Activated naive CD8-positive, alpha-beta T cell treated with anti-CD3 and anti-CD28 coated beads, Interleukin-2, amount 10 ng/mL, durations not matched to agents 7 days and 5 days (primary cell): ENCODE data around the gene MROH9. TPM values are rescaled to one million over a fixed set of nuclear protein-coding genes. Genes with fewer than 3 reads are reported as not detected.
"Not testable (repeated sequence)": the region's sequence is repeated elsewhere in the genome, so short reads cannot be mapped to it uniquely, and the experiment has no call there.

Source experiments
- ATAC-seq: fragments of 150-1000 bp; cut with Tn5 transposase; one replicate; pipeline ENCODE4 v1.10.0; 2021; ENCODE audit warnings: low read depth, moderate library complexity
- POLR2A ChIA-PET: fragments of 350-600 bp; sonication (Branson Sonifier 250); formaldehyde crosslinking; loops from one replicate; lab custom pipeline; 2021; ENCODE audit warnings: antibody characterized with exemption; lab: Charles Lee
- DNase-seq: peaks from one replicate; pipeline ENCODE4 v3.0.0; 2021
- H3K27ac Mint-ChIP-seq: one replicate; pipeline ENCODE4 v1.8.0; 2022; ENCODE audit warnings: mild to moderate bottlenecking, mixed read lengths
- H3K27me3 Mint-ChIP-seq: one replicate; pipeline ENCODE4 v1.8.0; 2022; ENCODE audit warnings: mild to moderate bottlenecking, moderate library complexity, mixed read lengths
- H3K36me3 Mint-ChIP-seq: one replicate; pipeline ENCODE4 v1.8.0; 2021; ENCODE audit warnings: mild to moderate bottlenecking, mixed read lengths
- H3K4me1 Mint-ChIP-seq: one replicate; pipeline ENCODE4 v1.8.0; 2021; ENCODE audit warnings: mixed read lengths
- H3K4me3 Mint-ChIP-seq: one replicate; pipeline ENCODE4 v1.8.0; 2022; ENCODE audit warnings: mild to moderate bottlenecking, moderate library complexity, mixed read lengths
- H3K9me3 Mint-ChIP-seq: one replicate; pipeline ENCODE4 v1.8.0; 2021; ENCODE audit warnings: mixed read lengths
- total RNA-seq, 2 experiments: library from RNA; stranded (reverse); gene quantifications; one replicate each; pipeline ENCODE4 v1.2.3, GENCODE V29; 2021

Gene MROH9
- not detected for total RNA-seq

- no peaks in the 10 kb centered on the region for H3K9me3 Mint-ChIP-seq
- no peak within 1 kb of the TSS for H3K27ac Mint-ChIP-seq
- H3K36me3 Mint-ChIP-seq: no peaks in the 10 kb centered on the region
- POLR2A ChIA-PET: no interaction called here
- H3K4me1 Mint-ChIP-seq: no peaks in the 10 kb centered on the region
- DNase-seq (no peak), ATAC-seq (no peak)
- peaks cover 7% of the 10 kb centered on the region for H3K27me3 Mint-ChIP-seq
- no peak within 1 kb of the TSS for H3K4me3 Mint-ChIP-seq
Measured at GRCh38 chr1:170935231-170935630, at the start of gene MROH9. Gene MROH9, plus strand, starts transcription at chr1:170935534. Its CDS starts 10,023 bp downstream, at chr1:170945557.

GRCh38 chr1:170885551-170885950 lies 49.8 kb upstream of the MROH9 start:
- POLR2A ChIA-PET: no interaction called here
- Mint-ChIP-seq H3K9me3 (no peaks in the 10 kb centered on the region), H3K27me3 (no peaks in the 10 kb centered on the region), H3K36me3 (no peaks in the 10 kb centered on the region), H3K27ac (no peak overlapping the region), H3K4me1 (no peaks in the 10 kb centered on the region), H3K4me3 (no peak overlapping the region)
- ATAC-seq: no peak
- DNase-seq: no peak

DNA sequence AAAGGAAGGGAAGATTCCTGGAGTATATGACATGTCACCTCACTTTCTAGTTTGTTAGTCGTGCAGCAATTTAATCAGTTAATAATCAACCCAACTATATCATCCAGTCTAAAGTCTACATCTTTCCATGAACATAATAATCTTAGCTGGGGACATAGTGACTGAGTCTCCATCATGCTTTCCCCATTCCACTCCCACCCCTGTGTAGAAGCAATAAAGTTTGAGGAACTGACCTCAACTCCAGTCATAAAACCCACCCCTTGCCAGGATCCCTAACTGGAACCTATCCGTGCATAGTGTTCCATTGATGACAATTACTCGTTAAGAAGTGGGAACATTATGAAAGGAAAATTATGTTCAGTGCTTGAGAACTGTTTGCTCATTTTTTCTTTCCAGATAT lies 48.9 kb upstream of the MROH9 start:
- ATAC-seq (no peak), DNase-seq (no peak)
- POLR2A ChIA-PET: no interaction called here
- no peaks in the 10 kb centered on the region for H3K36me3 Mint-ChIP-seq
- H3K4me3 Mint-ChIP-seq: no peak overlapping the region
- H3K27ac Mint-ChIP-seq: no peak overlapping the region
- H3K4me1 Mint-ChIP-seq: no peaks in the 10 kb centered on the region
- H3K9me3 Mint-ChIP-seq: no peaks in the 10 kb centered on the region
- no peaks in the 10 kb centered on the region for H3K27me3 Mint-ChIP-seq

- Mint-ChIP-seq H3K4me1 (no peaks in the 10 kb centered on the region), H3K9me3 (no peaks in the 10 kb centered on the region), H3K27ac (no peak overlapping the region), H3K27me3 (no peaks in the 10 kb centered on the region), H3K4me3 (no peak overlapping the region), H3K36me3 (no peaks in the 10 kb centered on the region)
- DNase-seq (no peak), ATAC-seq (no peak)
- POLR2A ChIA-PET: no interaction called here
Measured at GRCh38 chr1:170887726-170888125, 47.6 kb upstream of the MROH9 start.

GRCh38 chr1:170891872-170892271 lies 43.5 kb upstream of the MROH9 start:
- POLR2A ChIA-PET: no interaction called here
- H3K4me1 Mint-ChIP-seq: no peaks in the 10 kb centered on the region
- H3K9me3 Mint-ChIP-seq: no peaks in the 10 kb centered on the region
- H3K36me3 Mint-ChIP-seq: no peaks in the 10 kb centered on the region
- ATAC-seq: no peak
- H3K4me3 Mint-ChIP-seq: no peak overlapping the region
- no peak overlapping the region for H3K27ac Mint-ChIP-seq
- DNase-seq: no peak
- no peaks in the 10 kb centered on the region for H3K27me3 Mint-ChIP-seq

- Mint-ChIP-seq H3K27me3 (peaks cover 2% of the 10 kb centered on the region), H3K4me3 (no peak overlapping the region), H3K4me1 (no peaks in the 10 kb centered on the region), H3K9me3 (no peaks in the 10 kb centered on the region), H3K36me3 (no peaks in the 10 kb centered on the region), H3K27ac (no peak overlapping the region)
- POLR2A ChIA-PET: no interaction called here
- no peak for DNase-seq
- no peak for ATAC-seq
Measured at GRCh38 chr1:170893655-170894297, 41.6 kb upstream of the MROH9 start.

DNA sequence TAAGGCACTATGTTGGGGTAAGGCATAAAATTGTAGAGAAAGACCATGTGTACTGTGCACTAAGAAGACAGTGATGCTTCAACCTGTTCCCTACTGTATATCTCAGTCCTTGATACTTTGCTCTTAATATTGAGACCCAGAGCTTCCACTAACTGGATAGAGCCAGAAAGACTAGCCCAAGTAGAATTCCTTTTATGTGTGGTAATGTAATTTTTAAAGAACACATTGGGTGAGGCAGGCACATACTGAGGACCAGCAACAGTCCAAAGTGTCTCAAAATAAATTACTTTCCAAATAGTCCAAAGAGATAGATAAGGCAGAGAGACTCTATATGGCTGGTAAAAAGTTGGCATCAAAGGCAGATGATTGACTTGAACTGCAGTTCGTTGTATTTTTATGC lies 31.4 kb upstream of the MROH9 start:
- Mint-ChIP-seq H3K27me3 (no peaks in the 10 kb centered on the region), H3K36me3 (no peaks in the 10 kb centered on the region), H3K27ac (no peak overlapping the region), H3K9me3 (no peaks in the 10 kb centered on the region), H3K4me1 (no peaks in the 10 kb centered on the region), H3K4me3 (no peak overlapping the region)
- POLR2A ChIA-PET: no interaction called here
- DNase-seq: no peak
- no peak for ATAC-seq

GRCh38 chr1:170908942-170909341 lies 26.4 kb upstream of the MROH9 start:
- H3K9me3 Mint-ChIP-seq: no peaks in the 10 kb centered on the region
- POLR2A ChIA-PET: no interaction called here
- no peaks in the 10 kb centered on the region for H3K36me3 Mint-ChIP-seq
- H3K4me3 Mint-ChIP-seq: no peak overlapping the region
- ATAC-seq (no peak), DNase-seq (no peak)
- no peaks in the 10 kb centered on the region for H3K27me3 Mint-ChIP-seq
- H3K27ac Mint-ChIP-seq: no peak overlapping the region
- no peaks in the 10 kb centered on the region for H3K4me1 Mint-ChIP-seq

DNA sequence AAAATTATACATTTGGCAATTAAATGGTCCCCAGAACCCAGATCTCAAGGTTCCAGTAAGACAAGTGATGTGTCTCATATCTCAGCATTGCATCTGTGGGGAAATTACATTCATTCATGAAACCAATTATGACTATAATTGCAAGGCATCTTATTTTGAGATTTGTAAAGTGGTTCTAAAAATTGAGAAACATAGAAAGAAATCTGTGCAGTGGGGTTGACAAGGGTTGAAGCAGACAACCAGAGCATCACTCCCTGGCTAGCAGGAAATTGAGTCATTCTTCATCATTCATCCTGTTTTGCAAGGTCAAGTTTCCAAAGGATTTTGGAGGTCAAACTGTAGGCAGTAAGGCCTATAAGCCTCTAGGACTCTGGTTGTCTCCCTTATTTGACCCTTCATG lies 25.1 kb upstream of the MROH9 start:
- DNase-seq (no peak), ATAC-seq (no peak)
- Mint-ChIP-seq H3K36me3 (no peaks in the 10 kb centered on the region), H3K4me1 (no peaks in the 10 kb centered on the region), H3K4me3 (no peak overlapping the region), H3K9me3 (no peaks in the 10 kb centered on the region), H3K27ac (no peak overlapping the region), H3K27me3 (no peaks in the 10 kb centered on the region)
- POLR2A ChIA-PET: no interaction called here

DNA sequence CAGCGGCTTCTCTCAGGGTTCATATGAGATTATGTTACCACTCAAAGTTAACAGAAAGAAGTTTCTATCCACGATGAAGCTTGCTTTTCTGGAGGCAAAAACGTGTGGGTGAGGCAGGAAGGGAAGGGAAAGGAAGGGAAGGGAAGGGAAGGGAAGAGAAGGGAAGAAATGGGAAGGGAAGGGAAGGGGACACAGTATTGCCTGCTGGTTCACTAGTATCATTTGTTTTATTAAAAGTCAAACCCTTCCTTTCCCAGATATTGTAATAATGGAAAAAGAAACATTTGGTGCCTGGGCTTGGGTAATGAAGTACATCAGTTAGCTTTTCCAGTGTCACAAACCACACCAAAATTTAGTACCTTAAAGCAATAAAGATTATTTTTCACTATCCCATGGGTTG lies 18.0 kb upstream of the MROH9 start:
- H3K4me1 Mint-ChIP-seq: no peaks in the 10 kb centered on the region
- H3K27me3 Mint-ChIP-seq: peaks cover 2% of the 10 kb centered on the region
- ATAC-seq: no peak
- POLR2A ChIA-PET: no interaction called here
- H3K9me3 Mint-ChIP-seq: peaks cover 7% of the 10 kb centered on the region
- no peaks in the 10 kb centered on the region for H3K36me3 Mint-ChIP-seq
- no peak for DNase-seq
- H3K4me3 Mint-ChIP-seq: no peak overlapping the region
- no peak overlapping the region for H3K27ac Mint-ChIP-seq

DNA sequence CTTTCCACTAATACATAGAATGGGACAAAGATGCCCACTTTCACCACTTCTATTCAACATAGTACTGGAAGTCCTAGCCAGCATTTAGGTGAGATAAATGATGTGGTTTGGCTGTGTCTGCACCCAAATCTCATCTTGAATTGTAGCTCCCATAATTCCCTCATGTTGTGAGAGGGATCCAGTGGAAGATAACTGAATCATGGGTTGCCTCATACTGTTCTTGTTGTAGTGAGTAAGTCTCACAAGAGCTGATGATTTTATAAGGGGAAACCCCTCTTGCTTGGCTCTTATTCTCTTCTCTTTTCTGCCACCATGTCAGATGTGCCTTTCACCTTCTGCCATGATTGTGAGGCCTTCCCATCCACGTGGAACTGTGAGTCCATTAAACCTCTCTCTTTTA lies 10.7 kb upstream of the MROH9 start:
- H3K36me3 Mint-ChIP-seq, H3K4me1 Mint-ChIP-seq, H3K4me3 Mint-ChIP-seq, POLR2A ChIA-PET, H3K9me3 Mint-ChIP-seq, H3K27me3 Mint-ChIP-seq, DNase-seq, ATAC-seq, H3K27ac Mint-ChIP-seq: not testable (repeated sequence)

DNA sequence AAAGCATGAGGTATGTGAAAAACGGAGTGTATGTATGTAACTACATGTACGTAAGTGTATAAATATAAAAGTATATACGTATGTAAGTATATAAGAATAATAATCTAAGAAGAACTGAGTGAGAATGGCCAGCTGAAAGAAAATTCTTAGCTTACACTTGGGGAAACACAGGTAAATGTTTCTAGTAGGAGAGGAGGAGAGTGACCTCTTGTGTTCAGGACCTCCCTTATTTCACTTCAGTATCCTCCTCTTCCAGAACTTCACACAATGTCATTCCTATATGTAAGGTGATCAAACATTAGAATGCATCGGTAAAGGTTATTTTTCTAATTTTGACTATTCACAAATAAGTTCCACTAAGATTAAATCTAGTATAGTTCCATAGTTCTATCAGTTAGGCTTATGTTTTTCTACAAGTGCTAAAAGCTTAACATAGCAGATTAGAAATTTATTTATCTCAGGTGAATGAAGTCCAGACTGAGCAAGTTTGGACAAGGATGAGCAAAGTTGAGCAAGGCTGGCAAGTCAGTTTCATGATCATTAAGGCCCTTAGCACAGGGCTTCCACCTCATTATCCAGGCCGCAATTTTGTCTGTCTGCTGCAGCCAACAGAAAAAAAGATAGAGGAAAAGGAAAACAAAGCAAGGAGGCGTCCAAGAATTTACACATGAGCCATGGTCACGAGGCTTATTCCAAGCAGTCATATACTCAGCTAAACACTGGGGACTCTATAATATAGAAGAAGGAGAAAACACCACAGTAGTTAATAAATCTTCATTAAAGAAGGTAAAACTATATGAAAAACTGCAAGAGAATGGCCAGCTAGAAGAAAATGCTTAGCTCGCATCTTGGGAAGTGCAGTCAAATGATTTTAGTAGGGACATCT lies 7.1 kb upstream of the MROH9 start:
- peaks cover 10% of the 10 kb centered on the region for H3K27me3 Mint-ChIP-seq
- POLR2A ChIA-PET: no interaction called here

DNA sequence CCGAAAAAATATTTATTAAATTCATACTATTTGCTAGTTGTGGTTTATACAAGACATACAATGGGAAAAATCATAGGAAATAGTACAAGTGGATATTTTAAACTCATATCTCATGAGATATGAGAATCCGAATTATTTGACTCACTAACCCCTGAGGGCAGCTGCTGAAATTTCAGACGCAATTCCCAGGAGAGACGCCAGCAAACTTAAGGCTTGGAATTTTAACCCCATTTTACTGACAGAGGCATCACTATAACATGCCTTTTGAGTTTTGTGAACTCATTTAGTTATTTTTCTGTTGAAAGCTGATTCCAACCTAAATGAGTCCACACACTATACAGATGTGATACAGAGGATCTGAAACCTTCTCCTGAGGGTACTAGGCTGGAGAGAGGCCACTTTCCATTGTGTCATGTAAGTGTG lies 5.9 kb upstream of the MROH9 start:
- Mint-ChIP-seq H3K36me3 (no peaks in the 10 kb centered on the region), H3K27me3 (peaks cover 16% of the 10 kb centered on the region), H3K9me3 (no peaks in the 10 kb centered on the region), H3K27ac (no peak overlapping the region), H3K4me3 (no peak overlapping the region), H3K4me1 (peaks cover 2% of the 10 kb centered on the region)
- ATAC-seq: no peak
- DNase-seq: no peak
- POLR2A ChIA-PET: no interaction called here

More for the DNA sequence above, 7.1 kb upstream of the MROH9 start:
- H3K9me3 Mint-ChIP-seq: no peaks in the 10 kb centered on the region
- DNase-seq (no peak), ATAC-seq (no peak)
- H3K36me3 Mint-ChIP-seq: no peaks in the 10 kb centered on the region
- no peak overlapping the region for H3K4me3 Mint-ChIP-seq
- no peak overlapping the region for H3K27ac Mint-ChIP-seq
- H3K4me1 Mint-ChIP-seq: peaks cover 2% of the 10 kb centered on the region
